Middle frontal gyrus (tissue), 1 donor: ENCODE measurements around the gene ANO5.
"Not testable (repeated sequence)": the region's sequence is repeated elsewhere in the genome, so short reads cannot be mapped to it uniquely, and the experiment has no call there.

Source experiments
- DNase-seq: peaks from one replicate; pipeline ENCODE4 v3.0.0-alpha.2; 2015; ENCODE audit warnings: low spot score; ENCODE audit errors: extremely low spot score

The ANO5 gene

DNA sequence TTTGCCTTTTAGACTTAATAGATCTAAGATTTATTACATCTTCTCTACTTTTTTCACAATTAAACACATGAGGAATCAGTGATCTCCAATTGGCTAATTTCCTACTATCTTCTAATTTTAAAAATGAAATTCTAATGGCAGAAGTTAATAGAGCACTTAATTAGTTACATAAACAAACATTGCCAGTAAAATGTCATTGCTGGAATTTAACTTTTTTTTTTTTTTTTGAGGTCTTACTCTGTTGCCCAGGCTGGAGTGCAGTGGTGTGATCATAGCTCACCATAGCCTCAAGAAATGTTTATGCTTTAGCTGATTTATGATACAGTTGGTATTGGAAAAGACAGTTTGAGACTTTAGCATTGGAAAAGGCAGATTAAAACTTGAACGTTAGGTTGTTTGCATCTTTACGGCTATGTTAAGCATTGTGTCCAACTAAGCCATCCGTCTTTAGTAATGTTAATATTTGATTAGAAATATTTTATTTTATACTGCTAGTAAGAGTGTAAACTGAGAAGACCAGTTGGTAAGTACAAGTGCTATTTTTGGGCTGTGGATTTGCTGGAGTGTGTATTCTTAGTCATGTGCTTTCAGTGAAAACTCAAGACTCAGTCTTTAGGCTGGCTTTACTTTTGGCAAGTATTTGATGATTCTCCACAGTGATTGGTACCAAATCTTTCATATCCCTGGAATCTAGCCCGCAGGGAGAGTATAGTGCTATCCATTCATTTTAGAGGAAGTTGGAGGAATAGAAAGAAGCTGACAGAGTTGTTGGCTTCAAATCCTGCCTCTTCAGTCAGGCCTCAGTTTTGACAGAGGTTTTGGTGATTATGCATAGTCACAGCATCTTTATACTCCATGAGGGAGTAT is 4.5 kb downstream of the ANO5 start:
- DNase-seq = no peak

DNA sequence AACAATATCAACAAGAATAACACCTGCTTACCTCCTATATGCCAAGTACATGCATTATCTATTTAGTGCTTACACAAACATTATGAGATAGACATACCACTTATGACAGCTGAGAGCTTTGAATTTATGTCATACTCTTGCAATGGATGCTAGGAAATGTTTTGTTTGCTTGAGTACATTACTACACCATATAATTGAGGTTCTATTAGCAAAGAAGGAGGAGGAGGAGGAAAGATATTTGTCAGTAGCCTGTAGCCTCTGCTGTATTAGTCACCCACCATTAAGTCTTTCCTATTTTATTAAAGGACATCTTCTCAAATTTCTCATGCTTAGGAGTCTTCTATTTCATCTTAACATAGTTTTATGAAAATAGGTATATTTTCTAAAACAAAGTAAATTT is 6.4 kb downstream of the ANO5 start:
- DNase-seq = no peak

DNA sequence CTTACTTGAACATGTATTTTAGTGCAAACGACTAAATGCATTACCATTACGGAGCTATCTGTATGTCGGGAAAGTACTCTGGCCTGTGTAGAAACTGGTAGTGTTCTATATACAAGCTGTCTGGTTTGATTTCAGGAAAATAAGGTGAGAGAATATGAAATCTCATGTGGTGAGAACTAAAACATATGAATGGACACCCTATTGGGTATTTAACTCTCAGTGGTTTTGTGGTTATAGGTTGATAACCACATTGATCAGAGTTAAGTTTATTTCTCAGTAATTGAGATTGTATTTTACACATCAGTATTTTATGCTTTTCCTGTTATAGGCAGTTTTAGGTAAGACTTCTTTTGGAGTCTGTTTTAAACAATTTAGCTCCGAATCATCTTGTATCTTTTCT is 10.4 kb downstream of the ANO5 start:
- no peak for DNase-seq

DNA sequence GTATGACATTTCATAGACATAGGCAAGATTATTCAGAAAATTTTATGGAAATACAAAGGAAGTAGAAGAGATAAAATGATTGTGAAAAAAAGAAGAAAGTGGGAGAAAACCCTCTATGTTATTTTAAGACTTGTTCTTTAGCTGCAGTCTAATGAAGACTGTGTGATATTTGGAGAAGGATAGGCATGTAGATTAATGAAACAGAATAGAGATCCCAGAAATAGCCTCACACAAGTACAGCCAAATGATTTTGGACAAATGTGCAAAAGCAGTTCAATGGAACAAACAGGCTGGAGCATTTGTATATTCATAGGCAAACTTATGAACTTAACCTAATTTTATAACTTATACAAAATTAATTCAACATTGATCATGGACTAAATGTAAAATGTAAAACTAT is 14.3 kb downstream of the ANO5 start:
- DNase-seq = no peak

DNA sequence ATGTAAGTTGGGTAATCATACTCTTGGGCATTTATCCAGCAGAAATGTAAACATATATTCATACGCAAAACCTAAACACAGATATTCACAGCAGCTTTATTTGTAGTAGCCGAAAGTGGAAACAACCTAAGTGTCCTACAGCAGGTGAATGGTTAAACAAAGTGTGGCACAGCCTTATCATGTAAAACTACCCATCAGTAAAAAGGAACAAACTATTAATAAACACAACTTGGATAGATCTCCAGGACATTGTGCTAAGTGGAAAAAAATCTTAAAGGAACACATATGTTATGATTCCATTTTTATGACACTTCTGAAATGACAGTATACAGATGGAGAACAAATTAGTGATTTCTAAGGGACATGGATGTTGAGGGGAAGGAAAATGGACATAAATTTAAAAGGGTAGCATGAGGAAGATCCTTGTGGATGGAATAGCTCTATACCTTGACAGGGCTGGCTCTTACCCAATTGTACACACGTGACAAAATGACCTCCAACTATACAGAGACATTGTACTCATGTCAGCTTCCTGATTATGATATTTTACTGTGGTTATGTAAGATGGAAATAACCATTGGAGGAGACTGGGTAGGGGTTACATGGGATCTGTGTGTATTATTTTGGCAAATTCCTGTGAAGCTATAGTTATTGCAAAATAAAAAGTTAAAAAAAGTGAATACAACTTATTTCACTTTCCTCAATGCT is 15.4 kb downstream of the ANO5 start:
- no peak for DNase-seq

DNA sequence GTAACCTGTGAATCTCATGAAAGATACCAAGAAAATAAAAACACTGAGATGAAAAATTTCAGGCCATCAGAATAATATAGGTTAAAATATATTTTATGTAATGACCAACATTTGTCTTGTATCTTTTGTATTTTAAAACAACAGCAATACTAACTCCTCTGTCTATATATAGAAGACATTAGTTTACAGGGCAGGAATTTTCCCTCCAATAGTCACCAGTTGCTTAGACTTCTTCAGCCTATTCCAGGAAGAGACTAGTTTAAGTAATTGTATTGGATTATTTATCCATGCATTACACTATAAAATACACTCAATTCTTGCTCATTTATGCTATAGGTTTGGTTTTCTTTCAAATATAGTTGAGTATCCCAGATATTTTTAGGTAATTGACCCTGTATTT is 24.1 kb downstream of the ANO5 start:
- no peak for DNase-seq

DNA sequence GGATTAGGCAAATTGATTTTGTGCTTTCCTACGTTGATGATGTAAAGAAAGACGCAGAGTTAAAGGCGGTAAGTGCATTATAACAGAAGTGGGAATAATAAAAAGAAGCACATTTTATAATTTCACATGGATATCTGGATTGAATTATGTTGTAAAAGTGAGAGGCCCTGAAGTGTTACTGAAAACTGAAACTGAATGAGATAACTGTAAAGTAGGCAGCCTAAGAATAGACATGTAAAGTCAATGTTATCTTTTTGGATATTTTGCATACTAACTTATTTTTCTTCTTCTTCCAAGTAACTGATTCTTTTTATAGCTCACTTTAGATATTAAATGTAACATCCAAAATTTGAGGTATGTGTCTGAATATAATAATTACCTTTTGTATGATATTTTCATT is 28.3 kb downstream of the ANO5 start:
- DNase-seq = no peak

DNA sequence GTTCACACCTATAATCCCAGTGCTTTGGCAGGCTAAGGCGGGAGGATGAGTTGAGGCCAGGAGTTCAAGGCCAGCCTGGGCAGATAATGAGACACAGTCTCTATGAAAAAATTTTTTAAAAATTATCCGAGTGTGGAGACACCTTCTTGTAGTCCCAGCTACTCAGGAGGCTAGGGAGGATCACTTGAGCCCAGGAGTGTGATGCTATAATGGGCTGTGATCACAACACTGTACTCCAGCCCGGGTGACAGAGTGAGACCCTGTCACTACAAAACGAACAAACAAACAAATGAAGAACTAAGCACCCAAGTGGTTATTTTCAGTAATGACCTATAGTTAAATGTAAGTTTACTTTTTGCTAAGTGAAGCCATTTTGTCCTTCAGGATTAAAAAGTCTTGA is 32.3 kb downstream of the ANO5 start:
- DNase-seq = no peak

DNA sequence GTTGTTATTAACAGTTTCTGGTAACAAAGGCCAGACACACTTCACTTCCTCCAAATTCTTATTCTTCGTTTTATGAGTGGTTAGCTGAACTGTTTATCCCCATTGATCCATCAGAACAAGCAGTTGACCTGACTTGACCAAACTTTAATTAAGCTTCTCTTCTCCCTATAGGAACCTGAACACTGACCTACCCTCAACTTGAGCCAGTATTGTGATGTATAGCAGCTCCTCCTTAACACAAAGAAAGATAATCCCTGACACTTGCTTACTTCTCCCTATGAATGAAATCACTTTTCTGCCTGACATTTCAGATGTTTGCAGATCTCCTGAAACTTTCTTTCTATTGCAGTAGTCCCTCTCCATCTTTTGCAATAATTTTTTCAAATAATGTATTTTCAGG is 41.9 kb downstream of the ANO5 start:
- DNase-seq = no peak

DNA sequence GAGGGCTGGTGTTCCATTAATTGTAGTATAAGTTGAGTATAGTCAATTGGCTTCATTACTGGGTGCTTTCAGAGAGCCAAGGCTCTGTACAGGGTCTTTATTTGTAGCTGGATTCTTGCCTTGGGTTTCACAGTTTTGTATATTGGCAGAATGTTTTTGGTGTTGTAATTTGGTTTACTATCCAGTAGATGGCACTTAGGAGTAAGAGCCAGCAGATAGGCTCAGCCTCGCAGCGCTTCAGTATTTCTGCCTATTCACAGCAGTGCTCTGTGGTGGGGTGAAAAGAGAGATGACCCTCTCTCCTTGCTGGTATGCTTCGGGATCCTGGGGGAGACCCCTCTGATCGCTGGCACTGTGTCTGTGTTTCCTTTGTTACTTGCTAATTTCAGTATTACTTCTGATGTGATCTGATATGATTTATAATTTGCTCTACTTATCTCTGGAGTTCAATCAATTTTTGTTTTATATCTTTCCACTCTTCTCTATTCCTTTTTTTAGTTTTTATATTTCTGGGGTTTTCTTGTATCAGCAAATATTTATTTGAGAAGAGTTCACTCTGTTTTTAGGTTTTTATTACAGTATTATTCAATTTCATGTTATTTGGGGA is 52.2 kb downstream of the ANO5 start:
- no peak for DNase-seq

DNA sequence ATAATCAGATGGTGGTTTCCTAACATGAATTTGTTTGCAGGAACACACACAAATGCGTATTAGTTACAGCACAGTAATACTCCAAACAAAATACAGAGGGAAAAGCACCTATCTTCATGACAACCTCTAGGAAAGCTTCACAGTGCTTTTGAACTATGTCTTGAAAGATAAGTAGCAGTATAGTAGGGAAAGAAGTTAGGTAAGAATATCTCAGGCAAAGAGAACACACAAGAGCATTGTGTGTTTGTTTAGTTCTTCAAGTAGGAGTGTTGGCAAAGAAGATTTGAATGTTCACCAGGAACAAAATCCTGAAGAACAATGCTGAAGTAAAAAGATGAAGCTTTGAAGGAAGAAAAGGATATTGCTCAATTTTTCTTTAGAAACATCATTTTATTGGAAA is 54.1 kb downstream of the ANO5 start:
- DNase-seq = no peak

DNA sequence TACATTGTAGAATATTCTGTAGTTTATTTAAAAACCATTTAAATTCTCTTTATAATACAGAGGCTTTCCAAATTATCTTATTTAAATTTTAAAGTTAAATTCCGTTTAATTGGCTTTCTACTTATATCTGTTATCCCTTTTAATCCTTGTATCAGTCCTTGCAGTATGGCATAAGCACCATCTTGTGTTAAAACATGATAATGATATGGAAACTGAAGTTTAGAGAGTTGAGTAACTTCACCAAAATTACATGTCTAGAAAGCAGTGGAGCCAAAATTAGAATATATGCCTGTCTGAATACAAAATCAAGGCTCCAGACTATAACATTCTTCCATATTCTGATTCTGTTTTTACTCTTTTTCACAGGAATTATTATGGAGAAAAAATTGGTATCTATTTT is 57.0 kb downstream of the ANO5 start:
- DNase-seq = no peak

DNA sequence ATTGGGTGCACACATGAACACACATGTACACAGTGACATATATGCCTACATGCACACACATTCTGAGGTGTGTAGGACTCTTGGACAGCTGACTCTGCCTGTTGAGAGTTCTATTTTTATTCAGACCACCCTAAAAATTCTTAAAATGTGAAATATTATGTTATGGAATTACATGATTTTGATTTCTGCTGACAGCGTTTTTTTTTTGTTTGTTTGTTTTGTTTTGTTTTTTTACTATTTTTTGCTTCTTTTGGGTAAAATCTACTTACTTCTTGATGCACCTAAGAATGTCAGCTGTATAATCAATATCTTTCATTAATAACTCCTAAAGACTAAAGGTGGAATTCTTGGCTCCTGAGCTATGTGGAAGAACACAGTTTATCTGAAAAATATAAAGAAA is 64.0 kb downstream of the ANO5 start:
- DNase-seq = no peak

DNA sequence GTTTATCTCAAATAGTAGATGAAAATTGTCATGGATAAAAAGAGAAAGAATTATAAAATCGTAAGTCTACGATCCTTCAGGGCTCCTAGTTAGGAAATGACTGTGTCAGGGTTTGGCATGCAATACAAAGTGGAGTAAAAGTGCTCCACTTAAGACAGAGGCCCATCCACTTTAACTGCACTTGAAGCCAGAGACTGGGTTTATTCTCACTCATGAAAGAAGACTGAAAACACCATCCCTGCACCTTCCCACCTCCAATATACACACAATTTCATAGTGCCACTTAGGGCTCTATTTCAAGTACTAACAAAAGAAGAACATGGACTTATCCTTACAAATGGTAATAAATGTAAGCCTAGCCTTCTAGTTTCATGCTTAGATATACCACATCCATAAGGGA is 70.7 kb downstream of the ANO5 start:
- DNase-seq = no peak

DNA sequence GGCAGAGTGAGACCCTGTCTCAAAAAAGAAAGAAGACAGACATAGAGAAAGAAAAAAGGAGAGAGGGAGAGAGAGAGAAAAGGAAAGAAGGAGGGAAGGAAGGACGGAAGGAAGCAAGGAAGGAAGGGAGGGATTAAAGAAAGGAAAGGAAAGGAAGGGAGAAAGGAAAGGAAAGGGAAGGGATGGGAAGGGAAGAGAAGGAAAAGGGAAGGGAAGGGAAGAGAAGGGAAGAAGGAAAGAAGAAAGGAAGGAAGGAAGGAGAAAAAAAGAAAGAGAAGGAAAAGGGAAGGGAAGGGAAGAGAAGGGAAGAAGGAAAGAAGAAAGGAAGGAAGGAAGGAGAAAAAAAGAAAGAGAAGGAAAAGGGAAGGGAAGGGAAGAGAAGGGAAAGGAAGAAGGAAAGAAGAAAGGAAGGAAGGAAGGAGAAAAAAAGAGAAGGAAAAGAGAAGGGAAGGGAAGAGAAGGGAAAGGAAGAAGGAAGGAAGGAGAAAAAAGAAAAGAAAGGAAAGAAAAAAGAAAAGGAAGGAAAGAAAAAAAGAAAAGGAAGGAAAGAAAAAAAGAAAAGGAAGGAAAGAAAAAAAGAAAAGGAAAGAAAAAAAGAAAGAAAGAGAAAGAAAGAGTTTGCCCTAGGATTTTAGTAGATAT is 76.2 kb downstream of the ANO5 start:
- DNase-seq = not testable (repeated sequence)

DNA sequence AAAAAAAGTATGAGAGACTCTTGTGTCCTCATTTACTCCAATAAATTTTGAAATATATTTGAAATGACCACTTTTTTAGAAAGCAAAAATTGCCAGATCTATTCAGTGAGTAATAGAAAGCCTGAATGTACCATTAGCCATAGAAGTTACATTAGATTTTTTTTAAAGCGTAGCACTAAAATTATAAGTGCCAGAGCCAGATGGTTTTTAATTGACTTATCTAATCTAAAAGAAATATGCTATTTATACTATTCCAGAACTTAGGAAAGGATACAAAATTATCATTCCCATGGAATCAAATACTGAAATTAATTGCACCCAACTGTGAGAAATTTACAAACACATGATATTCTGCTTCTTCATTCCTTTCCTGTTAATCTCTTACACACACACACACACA is 80.9 kb downstream of the ANO5 start:
- DNase-seq = no peak

DNA sequence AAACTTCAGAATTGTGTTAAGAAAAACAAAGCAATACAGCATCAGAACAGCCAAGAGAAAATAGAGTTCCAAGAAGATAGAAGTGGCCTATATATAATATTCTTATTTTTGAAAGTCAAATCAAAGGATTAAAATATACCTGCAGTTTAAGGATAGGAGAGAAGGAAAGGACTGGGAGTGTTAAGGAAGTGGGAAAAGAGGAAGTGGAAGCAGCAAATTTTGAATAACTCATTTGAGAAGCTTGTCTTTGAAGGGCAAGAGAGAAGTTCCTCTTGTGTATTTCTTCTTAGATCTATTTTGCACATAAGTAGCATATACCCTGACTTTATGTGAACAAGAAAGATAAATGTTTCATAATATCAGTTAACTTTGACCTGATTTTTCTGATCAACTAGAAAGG is 82.7 kb downstream of the ANO5 start:
- DNase-seq = no peak

DNA sequence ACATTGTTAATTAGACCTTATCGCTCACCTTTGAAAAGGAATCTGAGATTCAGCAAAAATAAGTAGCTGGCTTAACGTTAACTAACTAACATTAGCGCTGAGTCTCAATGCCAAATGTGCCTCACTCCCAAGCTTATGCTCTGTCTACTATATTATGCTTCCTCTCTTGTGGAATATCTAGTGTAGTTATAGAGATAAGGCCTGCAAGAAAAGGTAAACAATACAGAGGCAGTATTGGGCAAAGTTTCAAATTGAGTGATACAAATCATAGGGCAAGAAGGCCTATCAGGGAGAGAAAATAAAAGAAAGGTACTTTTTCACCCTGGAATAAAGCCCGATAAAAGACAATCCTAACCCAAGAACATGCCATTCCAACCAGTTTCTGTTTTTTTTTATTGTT is 83.7 kb downstream of the ANO5 start:
- DNase-seq = no peak

DNA sequence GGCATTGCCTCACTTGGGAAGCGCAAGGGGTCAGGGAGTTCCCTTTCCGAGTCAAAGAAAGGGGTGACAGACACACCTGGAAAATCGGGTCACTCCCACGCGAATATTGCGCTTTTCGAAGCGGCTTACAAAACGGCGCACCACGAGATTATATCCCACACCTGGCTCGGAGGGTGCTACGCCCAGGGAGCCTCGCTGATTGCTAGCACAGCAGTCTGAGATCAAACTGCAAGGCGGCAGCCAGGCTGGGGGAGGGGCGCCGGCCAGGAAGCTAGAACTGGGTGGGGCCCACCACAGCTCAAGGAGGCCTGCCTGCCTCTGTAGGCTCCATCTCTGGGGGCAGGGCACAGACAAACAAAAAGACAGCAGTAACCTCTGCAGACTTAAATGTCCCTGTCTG is 92.1 kb downstream of the ANO5 start:
- not testable (repeated sequence) for DNase-seq

DNA sequence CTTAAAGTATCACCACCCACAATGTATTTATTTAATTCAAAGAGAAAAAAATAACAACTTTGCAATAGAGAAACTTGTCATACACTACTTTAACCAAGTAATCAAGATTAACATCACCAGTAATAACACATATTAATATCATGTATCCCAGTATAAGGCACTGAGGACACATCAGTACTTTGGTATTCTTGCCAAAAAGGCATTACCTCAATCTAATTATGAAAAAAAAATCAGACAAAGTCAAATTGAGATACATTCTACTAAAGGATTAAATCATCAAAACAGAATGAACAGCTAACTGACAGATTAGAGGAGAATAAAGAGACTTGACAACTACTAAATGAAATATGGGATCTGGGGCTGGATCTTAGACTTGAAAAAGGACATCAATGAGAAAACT is 109.5 kb downstream of the ANO5 start:
- no peak for DNase-seq

DNA sequence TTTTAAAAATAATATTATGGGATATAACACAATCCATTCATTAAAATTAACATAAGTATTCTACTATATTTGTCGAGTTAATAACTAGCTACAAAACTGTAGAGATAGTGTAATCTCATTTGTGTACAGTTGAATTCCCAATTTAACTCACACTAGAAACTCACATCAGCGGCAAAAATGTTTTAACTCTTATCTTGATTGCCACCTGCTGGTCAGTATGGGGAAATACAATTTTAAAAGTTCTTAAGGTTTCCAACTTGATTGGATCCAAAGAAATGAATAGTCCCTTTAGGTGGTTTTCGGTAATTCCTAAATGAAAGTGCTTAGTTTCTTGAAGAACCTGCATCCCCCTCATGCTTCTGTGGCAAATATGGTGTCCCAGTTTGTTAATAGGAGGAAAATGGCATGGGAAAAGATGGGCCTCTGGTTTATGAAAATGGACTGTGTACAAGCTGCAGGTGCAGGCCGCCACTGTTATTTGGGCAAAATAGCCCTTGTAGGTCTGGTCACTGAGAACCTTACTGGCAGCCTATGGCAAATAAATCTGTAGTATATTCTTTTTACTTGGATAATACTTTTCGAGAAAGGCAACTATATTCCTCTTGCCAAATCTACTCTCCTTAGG is 111.6 kb downstream of the ANO5 start:
- DNase-seq = peak; percentile 51

DNA sequence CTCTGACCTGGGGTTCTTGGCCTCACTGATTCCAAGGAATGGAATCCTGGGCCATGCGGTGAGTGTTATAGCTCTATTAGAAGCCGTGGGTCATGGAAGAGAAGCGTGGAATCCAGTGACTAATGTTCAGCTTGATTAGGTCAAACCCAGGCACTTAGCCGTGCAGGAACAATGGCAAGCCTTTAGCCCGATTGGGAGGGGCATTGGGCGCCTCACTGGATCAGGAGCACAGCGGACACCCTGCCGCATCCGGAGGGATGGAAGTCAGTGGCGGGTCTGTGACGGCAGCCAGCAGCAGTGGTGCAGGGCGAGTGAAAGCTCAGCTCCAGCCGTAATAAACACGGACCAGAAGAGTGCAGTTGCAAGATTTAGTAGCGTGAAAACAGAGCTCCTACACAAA is 124.8 kb downstream of the ANO5 start:
- no peak for DNase-seq
